ENCODE measurements around the gene FCHO2. TPM values are rescaled to one million over a fixed set of nuclear protein-coding genes. Genes with fewer than 3 reads are reported as not detected.
"Not testable (repeated sequence)": the region's sequence is repeated elsewhere in the genome, so short reads cannot be mapped to it uniquely, and the experiment has no call there.

FCHO2 gene
- polyA plus RNA-seq, 1 donor, result 28.1 TPM

DNA sequence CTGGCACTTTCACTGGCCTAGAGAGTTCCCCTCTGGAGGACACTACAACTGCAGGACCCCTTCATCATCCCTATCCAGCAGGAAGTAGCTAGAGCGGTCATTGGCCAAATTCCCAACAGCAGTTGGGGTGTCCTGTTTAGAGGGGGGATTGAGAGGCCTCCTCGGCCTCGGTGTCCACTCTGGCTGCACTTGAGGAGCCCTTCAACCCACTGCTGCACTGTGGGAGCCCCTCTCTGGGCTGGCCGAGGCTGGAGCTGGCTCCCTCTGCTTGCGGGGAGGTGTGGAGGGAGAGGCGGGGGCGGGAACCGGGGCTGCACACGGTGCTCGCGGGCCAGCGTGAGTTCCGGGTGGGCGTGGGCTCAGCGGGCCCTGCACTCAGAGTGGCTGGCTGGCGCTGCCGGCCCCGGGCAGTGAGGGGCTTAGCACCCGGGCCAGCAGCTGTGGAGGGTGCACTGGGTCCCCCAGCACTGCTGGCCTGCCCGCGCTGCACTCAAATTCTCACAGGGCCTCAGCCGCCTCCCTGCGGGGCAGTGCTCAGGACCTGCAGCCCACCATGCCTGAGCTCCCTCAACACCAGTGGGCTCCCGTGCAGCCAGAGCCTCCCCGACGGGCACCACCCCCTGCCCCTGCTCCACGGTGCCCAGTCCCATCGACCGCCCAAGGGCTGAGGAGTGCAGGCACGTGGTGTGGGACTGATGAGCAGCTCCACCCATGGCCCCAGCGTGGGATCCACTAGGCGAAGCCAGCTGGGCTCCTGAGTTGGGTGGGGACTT, 20.7 kb upstream of the FCHO2 start:
- H3K9me3 ChIP-seq (ENCODE audit: control insufficient read depth, low read depth, low read length); H3K27me3 ChIP-seq (ENCODE audit: control insufficient read depth, insufficient read depth, low read length); H3K36me3 ChIP-seq (ENCODE audit: control insufficient read depth, insufficient read depth, low read length); H3K4me1 ChIP-seq (ENCODE audit: control insufficient read depth, insufficient read depth, low read length); H3K4me3 ChIP-seq (ENCODE audit: low read length); H3K27ac ChIP-seq (ENCODE audit: low read length); DNase-seq: not testable (repeated sequence)
- no CpG with 5 or more reads among the region's 32 CpGs for WGBS (ENCODE audit: insufficient coverage, low lambda C conversion rate)

GRCh38 chr5:72936893-72937292, 18.9 kb upstream of the FCHO2 start:
- Histone ChIP-seq H3K4me1 (ENCODE audit: control insufficient read depth, insufficient read depth, low read length) (peaks cover 3% of the 10 kb centered on the region), H3K9me3 (ENCODE audit: control insufficient read depth, low read depth, low read length) (peaks cover 6% of the 10 kb centered on the region), H3K27ac (ENCODE audit: low read length) (no peak overlapping the region), H3K4me3 (ENCODE audit: low read length) (no peak overlapping the region), H3K27me3 (ENCODE audit: control insufficient read depth, insufficient read depth, low read length) (no peaks in the 10 kb centered on the region), H3K36me3 (ENCODE audit: control insufficient read depth, insufficient read depth, low read length) (no peaks in the 10 kb centered on the region)
- 71% methylated on average over 1 of the region's 4 CpGs for WGBS (ENCODE audit: insufficient coverage, low lambda C conversion rate)
- no peak for DNase-seq

DNA sequence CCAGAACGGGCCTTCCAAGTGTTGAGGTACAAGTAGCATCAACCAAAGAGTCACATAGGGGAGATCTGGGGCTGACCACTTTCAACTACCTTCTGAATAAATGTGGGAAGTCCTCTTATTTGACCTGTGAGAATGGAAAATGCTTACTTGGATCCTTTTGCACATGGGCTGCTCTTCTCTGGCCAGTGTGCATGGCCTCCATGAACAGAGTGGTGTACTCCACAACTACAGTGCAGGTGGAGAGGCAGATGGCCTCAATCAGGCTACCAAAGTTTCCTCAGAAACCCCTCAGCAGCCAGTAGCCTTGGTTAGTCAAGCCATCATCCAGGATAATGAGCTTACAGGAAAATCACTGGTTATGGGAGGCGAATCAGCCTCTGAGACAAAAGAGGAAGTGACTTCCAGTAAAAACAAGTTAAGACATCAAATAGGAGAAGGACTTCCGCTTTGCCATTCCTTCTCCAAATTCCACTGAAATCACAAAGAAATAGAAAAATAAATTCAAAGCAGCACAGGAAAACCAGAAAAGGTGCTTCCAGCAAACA, 18.3 kb upstream of the FCHO2 start:
- no peak for DNase-seq
- peaks cover 3% of the 10 kb centered on the region for H3K4me1 ChIP-seq (ENCODE audit: control insufficient read depth, insufficient read depth, low read length)
- H3K9me3 ChIP-seq (ENCODE audit: control insufficient read depth, low read depth, low read length), result peaks cover 6% of the 10 kb centered on the region
- WGBS (ENCODE audit: insufficient coverage, low lambda C conversion rate), result 100% methylated on average over 2 of the region's 3 CpGs
- H3K27me3 ChIP-seq (ENCODE audit: control insufficient read depth, insufficient read depth, low read length), result no peaks in the 10 kb centered on the region
- H3K27ac ChIP-seq (ENCODE audit: low read length), result no peak overlapping the region
- no peak overlapping the region for H3K4me3 ChIP-seq (ENCODE audit: low read length)
- H3K36me3 ChIP-seq (ENCODE audit: control insufficient read depth, insufficient read depth, low read length), result no peaks in the 10 kb centered on the region

- H3K4me1 ChIP-seq (ENCODE audit: control insufficient read depth, insufficient read depth, low read length), result peaks cover 3% of the 10 kb centered on the region
- H3K4me3 ChIP-seq (ENCODE audit: low read length), result no peak overlapping the region
- H3K36me3 ChIP-seq (ENCODE audit: control insufficient read depth, insufficient read depth, low read length), result no peaks in the 10 kb centered on the region
- peak in 1 of 2 donors; percentile 31 for DNase-seq
- no peaks in the 10 kb centered on the region for H3K27me3 ChIP-seq (ENCODE audit: control insufficient read depth, insufficient read depth, low read length)
- H3K9me3 ChIP-seq (ENCODE audit: control insufficient read depth, low read depth, low read length), result peaks cover 6% of the 10 kb centered on the region
- no peak overlapping the region for H3K27ac ChIP-seq (ENCODE audit: low read length)
- no CpG with 5 or more reads among the region's 1 CpG for WGBS (ENCODE audit: insufficient coverage, low lambda C conversion rate)
Measured at GRCh38 chr5:72938206-72938605, 17.6 kb upstream of the FCHO2 start.

- DNase-seq, result no peak
- peaks cover 4% of the 10 kb centered on the region for H3K9me3 ChIP-seq (ENCODE audit: control insufficient read depth, low read depth, low read length)
- no peaks in the 10 kb centered on the region for H3K36me3 ChIP-seq (ENCODE audit: control insufficient read depth, insufficient read depth, low read length)
- no peak overlapping the region for H3K4me3 ChIP-seq (ENCODE audit: low read length)
- peaks cover 3% of the 10 kb centered on the region for H3K4me1 ChIP-seq (ENCODE audit: control insufficient read depth, insufficient read depth, low read length)
- H3K27ac ChIP-seq (ENCODE audit: low read length), result no peak overlapping the region
- WGBS (ENCODE audit: insufficient coverage, low lambda C conversion rate), result 20% methylated on average over 1 of the region's 4 CpGs
- no peaks in the 10 kb centered on the region for H3K27me3 ChIP-seq (ENCODE audit: control insufficient read depth, insufficient read depth, low read length)
Measured at GRCh38 chr5:72940082-72940481, 15.8 kb upstream of the FCHO2 start.

- no peak for DNase-seq
- Histone ChIP-seq H3K27ac (ENCODE audit: low read length) (no peak overlapping the region), H3K36me3 (ENCODE audit: control insufficient read depth, insufficient read depth, low read length) (no peaks in the 10 kb centered on the region), H3K4me3 (ENCODE audit: low read length) (no peak overlapping the region), H3K9me3 (ENCODE audit: control insufficient read depth, low read depth, low read length) (no peaks in the 10 kb centered on the region), H3K27me3 (ENCODE audit: control insufficient read depth, insufficient read depth, low read length) (no peaks in the 10 kb centered on the region), H3K4me1 (ENCODE audit: control insufficient read depth, insufficient read depth, low read length) (no peaks in the 10 kb centered on the region)
Measured at GRCh38 chr5:72943307-72943706, 12.5 kb upstream of the FCHO2 start.

DNA sequence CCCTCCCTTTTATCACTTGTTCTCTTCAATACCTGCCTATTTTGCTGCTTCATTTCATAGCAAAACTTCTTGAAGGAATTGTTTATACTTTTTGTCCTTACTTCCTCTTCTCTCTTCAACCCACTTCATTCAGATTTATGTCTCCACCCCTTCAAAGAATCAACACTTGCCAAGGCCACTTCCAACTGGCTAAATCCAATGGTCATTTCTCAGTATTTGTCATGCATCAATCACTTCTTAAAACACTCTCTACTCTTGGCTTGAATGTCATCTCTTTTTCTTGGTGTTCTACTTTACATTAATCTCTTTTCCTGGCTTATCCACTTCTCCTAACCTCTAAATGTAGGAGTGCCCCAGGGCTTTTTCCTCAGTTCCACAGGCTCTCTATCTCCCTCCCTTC, 8.3 kb upstream of the FCHO2 start:
- H3K27me3 ChIP-seq (ENCODE audit: control insufficient read depth, insufficient read depth, low read length), result no peaks in the 10 kb centered on the region
- DNase-seq, result no peak
- no peaks in the 10 kb centered on the region for H3K9me3 ChIP-seq (ENCODE audit: control insufficient read depth, low read depth, low read length)
- H3K36me3 ChIP-seq (ENCODE audit: control insufficient read depth, insufficient read depth, low read length), result no peaks in the 10 kb centered on the region
- no peaks in the 10 kb centered on the region for H3K4me1 ChIP-seq (ENCODE audit: control insufficient read depth, insufficient read depth, low read length)
- no peak overlapping the region for H3K4me3 ChIP-seq (ENCODE audit: low read length)
- H3K27ac ChIP-seq (ENCODE audit: low read length), result no peak overlapping the region

DNA sequence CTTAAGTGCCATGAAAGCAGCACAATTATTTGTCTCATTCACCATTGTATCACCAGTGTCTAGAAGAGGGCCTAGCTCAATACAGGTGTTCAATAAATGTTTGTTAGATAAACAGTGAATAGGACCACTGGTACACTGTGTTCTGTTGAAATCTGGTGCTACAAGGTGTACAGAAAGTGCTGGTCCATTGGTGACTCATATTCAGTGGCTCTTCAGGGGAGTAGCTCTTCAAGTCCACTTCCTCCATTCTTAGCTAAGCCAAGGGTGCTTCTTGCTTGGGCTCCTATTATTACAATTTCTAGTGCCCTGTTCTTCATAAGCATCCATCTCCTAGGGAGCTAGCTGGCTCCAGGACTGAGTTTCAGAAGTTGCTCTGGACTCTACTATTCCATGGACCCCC, 6.4 kb upstream of the FCHO2 start:
- peaks cover 1% of the 10 kb centered on the region for H3K4me1 ChIP-seq (ENCODE audit: control insufficient read depth, insufficient read depth, low read length)
- H3K4me3 ChIP-seq (ENCODE audit: low read length), result no peak overlapping the region
- no peaks in the 10 kb centered on the region for H3K27me3 ChIP-seq (ENCODE audit: control insufficient read depth, insufficient read depth, low read length)
- no peak for DNase-seq
- H3K27ac ChIP-seq (ENCODE audit: low read length), result no peak overlapping the region
- no peaks in the 10 kb centered on the region for H3K36me3 ChIP-seq (ENCODE audit: control insufficient read depth, insufficient read depth, low read length)
- no peaks in the 10 kb centered on the region for H3K9me3 ChIP-seq (ENCODE audit: control insufficient read depth, low read depth, low read length)

DNA sequence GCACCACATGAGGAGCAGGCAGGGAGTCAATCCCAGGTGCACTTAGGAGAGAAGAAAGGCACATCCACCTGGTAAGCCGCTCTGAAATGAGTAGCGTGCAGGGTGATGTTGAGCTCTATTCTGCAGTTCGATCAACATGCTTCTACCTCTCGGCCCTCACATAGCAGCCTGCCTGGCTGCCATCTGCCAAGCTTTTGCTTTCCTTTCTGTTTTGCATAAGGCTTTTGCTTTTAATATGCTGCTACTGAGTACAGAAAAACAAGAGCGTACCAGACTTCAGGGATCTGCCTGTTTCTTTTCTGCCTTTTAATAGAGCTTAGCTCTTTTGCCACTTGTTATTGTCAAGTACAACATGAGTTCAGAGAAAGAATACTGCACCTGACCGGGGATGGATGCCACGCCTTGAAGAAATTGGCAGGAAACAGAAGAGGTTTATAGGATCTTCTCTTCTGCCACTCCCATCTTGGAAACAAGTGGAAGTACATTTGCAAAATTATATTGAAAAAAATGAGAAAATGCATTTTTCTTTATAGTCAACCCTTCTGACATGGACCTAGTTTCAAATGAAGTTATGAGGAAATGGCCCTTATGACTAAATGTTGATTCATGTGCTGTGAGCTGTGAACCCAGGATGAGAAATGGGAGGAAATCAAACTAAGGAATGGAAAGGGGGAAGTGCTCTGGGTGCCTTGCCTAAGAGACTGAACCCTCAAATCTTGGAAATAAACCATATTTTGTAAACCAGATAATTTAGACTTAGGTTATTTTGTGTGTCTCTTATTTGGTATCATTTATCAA, 4.0 kb upstream of the FCHO2 start:
- H3K27me3 ChIP-seq (ENCODE audit: control insufficient read depth, insufficient read depth, low read length), result no peaks in the 10 kb centered on the region
- 0% methylated on average over 1 of the region's 7 CpGs for WGBS (ENCODE audit: insufficient coverage, low lambda C conversion rate)
- no peaks in the 10 kb centered on the region for H3K36me3 ChIP-seq (ENCODE audit: control insufficient read depth, insufficient read depth, low read length)
- peak in 1 of 2 donors; percentile 22 for DNase-seq
- H3K4me1 ChIP-seq (ENCODE audit: control insufficient read depth, insufficient read depth, low read length), result peaks cover 10% of the 10 kb centered on the region
- H3K4me3 ChIP-seq (ENCODE audit: low read length), result no peak overlapping the region
- no peaks in the 10 kb centered on the region for H3K9me3 ChIP-seq (ENCODE audit: control insufficient read depth, low read depth, low read length)
- H3K27ac ChIP-seq (ENCODE audit: low read length), result no peak overlapping the region

- WGBS (ENCODE audit: insufficient coverage, low lambda C conversion rate), result 100% methylated on average over 3 of the region's 7 CpGs
- peaks cover 10% of the 10 kb centered on the region for H3K4me1 ChIP-seq (ENCODE audit: control insufficient read depth, insufficient read depth, low read length)
- no peak for DNase-seq
- H3K27me3 ChIP-seq (ENCODE audit: control insufficient read depth, insufficient read depth, low read length), result no peaks in the 10 kb centered on the region
- H3K9me3 ChIP-seq (ENCODE audit: control insufficient read depth, low read depth, low read length), result no peaks in the 10 kb centered on the region
- H3K36me3 ChIP-seq (ENCODE audit: control insufficient read depth, insufficient read depth, low read length), result no peaks in the 10 kb centered on the region
- H3K4me3 ChIP-seq (ENCODE audit: low read length), result no peak overlapping the region
- H3K27ac ChIP-seq (ENCODE audit: low read length), result peak overlapping the region; percentile 100
Measured at GRCh38 chr5:72954389-72954788, 1.5 kb upstream of the FCHO2 start.
